Right forelimb (tissue), 1 donor: Measurements from ENCODE around the gene LANCL2.
"Not testable (repeated sequence)": the region's sequence is repeated elsewhere in the genome, so short reads cannot be mapped to it uniquely, and the experiment has no call there.

Source experiments
- DNase-seq: peaks from one replicate; pipeline ENCODE4 v3.0.0-alpha.2; 2018

The LANCL2 gene

DNA sequence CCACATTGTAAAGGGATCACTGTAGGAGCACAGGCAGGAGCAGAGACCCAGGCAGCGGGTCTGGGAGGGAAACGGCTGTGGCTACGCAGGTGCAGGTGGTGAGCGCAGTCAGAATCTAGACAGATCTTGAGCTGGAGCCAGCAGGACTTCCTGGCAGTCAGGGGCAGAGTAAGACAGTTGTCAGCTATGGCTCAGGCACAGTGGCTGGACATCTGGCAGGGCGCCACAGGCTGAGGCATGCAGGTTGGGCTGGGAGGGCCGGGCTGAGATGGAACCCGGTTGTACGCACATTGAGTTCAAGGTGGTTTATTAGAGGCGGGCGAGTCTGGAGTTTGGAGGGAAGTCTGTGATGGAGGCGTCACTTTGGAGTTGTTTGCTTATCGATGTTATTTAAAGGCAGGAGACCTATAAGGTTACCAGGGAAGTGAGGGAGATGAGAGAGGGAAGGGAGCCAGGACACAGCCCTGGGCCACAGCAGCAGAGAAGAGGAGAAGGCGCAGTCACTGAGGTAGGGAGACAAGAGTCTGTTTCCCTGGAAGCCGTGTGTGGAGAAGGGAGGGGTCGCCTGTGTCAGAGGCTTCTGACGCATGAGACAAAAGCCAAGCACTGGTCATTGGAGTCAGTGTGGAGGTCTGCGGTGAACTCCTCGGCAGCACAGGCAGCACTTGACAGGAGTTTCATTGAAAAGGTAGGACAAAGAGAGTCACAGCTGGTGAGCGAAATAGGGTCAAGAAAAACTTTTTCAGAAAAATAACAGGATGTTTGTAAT, 73.8 kb downstream of the LANCL2 start:
- DNase-seq: no peak

GRCh38 chr7:55439627-55440026, 74.5 kb downstream of the LANCL2 start:
- DNase-seq: no peak

DNA sequence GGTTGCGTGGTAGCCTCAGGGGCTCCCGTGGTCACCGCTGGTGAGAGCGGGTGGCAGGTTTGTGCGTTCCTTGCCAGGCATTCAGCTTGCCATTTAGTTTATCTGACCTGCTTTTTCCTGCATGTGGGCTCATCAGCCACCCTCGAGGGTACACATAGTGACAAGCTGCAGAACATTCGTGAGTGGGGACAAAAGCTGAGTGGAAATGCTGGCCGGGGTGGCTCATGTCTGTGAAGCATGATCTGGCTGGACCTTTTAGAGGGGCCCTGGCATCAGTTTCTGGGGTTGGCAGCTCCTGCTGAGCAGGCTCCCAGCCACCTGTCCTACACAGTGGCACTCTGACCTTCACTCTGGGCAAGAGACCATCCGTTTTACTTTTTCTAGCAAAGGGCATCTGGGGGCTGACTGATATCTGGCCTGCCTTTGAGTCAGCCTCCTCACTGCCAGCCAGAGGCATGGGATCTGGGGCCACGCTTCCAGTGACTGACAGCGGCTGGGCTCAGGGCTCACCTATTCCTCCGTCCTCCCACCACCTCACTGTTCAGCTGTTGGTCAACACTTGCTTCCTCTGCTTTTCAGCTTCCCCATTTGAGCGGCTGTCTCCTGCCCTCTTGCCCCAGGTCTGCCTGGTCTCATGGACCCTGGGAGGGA, 75.0 kb downstream of the LANCL2 start:
- no peak for DNase-seq

GRCh38 chr7:55441002-55441401, 75.9 kb downstream of the LANCL2 start:
- no peak for DNase-seq

DNA sequence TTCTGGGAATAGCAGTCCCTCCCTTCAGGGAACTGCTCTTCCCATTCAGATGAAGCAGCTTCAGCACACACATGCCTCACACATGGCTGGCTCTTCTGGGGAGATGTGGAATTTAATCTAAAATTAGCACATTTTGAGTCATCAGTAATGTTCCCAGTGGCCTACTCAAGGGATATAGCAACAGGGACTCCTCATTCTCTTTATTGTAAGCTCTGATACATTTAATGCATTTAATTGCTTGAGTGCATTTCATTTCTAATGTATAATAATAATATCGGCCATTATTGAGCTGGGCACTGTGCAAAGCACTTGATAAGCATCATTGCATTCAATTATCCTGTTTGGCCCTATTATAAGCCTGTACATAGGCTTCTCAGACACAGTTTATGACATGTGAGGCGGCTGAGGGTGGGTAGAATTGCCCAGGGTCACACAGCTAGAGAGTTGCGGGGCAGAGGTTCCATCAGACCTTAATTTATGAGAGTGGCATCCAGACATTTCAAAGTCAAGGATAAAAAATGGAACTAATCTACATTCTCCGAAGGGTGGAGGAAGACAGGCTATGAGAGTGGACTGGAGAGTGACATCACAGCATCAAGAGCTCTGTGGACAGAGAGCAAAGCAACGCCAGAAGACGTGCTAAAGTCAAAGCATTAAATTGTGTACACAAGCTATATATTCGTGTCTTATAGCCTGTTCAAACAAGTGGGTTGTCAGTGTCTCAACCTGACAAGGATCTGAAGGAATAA, 76.8 kb downstream of the LANCL2 start:
- DNase-seq: no peak

- DNase-seq: no peak
Observed at GRCh38 chr7:55444786-55445185, 79.6 kb downstream of the LANCL2 start.

GRCh38 chr7:55448526-55448925, 83.4 kb downstream of the LANCL2 start:
- no peak for DNase-seq

GRCh38 chr7:55449205-55449991, 84.3 kb downstream of the LANCL2 start:
- no peak for DNase-seq

GRCh38 chr7:55449992-55450535, 84.9 kb downstream of the LANCL2 start:
- DNase-seq: no peak

DNA sequence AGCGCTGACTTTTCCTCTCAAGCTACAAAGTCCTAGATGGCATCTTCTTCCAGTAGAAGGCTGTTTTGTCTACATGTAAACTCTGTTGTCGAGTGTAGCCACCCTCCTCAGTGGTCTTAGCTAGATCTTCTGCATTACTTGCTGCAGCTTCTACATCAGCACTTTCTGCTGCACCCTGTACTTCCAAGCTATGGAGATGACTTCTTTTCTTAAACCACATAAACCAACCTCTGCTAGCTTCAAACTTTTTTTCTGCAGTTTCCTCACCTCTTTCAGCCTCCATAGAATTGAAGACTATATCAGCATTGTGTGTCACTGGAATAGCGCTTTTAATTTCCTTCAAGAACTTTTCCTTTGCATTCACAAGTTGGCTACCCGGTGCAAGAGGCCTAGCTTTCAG, 87.8 kb downstream of the LANCL2 start:
- DNase-seq: no peak

DNA sequence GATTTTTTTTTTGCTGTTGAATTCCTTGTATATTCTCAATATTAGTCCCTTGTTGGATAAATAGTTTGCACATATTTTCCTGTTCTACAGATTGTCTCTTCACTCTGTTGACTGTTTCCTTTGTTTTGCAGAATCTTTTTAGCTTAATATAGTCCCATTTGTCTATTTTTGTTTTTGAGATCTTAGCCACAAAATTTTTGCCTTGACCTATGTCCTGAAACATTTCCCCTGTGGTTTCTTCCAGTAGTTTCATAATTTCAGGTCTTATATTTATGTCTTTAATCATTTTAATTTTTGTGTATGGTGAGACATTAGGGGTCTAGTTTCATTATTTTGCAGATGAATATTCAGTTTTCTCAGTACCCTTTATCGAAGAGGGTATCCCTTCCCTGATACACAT, 92.7 kb downstream of the LANCL2 start:
- DNase-seq: no peak

DNA sequence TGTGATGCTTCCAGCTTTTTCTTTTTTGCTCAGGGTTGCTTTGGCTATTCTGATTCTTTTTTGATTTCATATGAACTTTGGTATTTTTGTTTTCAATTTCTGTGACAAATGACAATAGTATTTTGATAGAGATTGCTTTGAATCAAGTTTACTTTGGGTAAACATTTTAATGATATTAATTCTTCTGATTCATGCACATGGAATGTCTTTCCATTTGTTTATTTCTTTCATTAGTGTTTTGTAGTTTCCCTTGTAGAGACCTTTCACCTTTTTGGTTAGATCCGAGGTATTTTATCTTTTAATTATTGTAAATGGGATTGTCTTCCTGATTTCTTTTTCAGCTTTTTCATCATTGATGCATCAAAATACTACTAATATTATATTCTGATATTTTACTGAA, 93.2 kb downstream of the LANCL2 start:
- DNase-seq: no peak

GRCh38 chr7:55463686-55464262, 98.6 kb downstream of the LANCL2 start:
- DNase-seq: no peak

- no peak for DNase-seq
Observed at GRCh38 chr7:55464422-55464821, 99.3 kb downstream of the LANCL2 start.

- DNase-seq: no peak
Observed at GRCh38 chr7:55465691-55466090, 100.6 kb downstream of the LANCL2 start.

DNA sequence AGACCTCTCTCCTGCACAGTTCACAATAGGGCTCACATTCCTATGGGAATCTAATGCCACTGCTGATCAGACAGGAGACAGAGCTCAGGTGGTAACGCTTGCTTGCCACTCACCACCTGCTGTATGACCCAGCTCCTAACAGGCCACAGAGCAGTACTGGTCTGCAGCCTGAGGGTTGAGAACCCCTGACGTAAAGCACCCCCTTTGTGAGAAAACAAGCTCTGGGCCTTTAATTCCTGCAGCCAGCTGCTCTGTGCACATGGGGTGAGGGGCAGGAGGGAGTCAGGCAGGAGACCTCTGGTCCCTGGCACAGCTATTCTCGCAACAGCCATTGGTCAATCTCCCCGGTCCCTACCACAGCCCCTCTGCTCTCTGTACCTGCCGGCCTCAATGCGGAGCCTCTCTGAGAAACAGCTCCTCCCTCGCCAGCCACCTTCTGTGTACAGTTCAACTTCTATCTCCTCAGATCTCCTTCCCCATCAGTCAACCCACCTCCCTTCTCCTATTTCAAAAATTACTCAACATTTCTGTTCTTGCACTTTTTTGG, 102.0 kb downstream of the LANCL2 start:
- DNase-seq: no peak

GRCh38 chr7:55468495-55468894, 103.4 kb downstream of the LANCL2 start:
- DNase-seq: no peak

DNA sequence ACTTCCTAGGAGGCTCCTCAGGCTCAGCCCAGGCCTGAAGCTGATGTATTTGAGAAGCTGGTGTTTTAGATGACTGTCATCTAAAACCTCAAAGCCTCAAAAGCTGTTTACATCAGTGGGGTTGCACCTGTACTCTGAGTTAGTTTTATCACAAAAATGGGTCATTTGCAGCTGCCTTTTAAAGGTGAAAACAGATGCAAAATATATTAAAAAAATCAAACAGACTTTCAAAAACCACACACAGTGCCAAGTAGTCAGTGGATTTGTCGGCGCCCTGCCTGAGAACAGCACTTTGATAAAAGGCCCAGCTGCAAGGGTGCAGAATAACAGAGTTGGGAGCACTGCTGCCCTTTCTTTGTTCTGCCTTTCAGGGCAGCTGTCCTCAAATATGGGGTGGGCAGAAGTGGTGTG, 104.1 kb downstream of the LANCL2 start:
- DNase-seq: no peak

DNA sequence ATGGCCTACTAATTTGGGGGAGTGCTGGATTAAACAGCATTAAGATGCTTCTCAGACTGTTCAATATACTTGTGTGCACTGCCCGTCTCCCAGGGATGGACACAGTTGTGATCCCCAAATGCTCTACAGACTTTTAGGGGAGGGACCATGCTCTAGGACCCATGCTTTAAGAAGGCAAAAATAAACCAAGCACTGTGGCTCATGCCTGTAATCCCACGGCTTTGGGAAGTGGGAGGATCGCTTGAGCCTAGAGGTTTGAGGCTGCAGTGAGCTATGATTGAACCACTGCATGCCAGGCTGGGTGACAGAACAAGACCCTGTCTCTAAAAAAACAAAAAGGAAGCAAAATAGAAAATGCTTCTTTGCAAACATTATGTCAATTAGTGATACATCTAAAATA, 104.6 kb downstream of the LANCL2 start:
- no peak for DNase-seq

DNA sequence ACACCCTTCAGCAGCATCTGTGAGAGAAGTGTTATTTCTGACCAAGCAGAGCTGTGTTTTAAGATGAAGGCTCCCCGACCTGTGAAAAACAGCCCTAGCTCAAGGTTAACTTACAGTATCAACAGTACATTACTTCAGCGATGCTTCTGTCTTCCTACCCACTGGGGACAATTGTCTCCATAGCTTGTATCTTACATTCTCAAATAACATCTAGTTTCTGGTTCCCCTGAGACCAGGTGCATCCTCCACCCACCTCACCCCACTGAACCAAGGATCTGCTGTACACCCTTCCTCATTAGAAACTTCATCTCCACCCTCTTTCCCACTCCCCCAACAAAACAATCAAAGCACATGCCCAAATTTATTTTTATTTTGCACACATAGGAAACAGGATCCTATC, 105.1 kb downstream of the LANCL2 start:
- no peak for DNase-seq

DNA sequence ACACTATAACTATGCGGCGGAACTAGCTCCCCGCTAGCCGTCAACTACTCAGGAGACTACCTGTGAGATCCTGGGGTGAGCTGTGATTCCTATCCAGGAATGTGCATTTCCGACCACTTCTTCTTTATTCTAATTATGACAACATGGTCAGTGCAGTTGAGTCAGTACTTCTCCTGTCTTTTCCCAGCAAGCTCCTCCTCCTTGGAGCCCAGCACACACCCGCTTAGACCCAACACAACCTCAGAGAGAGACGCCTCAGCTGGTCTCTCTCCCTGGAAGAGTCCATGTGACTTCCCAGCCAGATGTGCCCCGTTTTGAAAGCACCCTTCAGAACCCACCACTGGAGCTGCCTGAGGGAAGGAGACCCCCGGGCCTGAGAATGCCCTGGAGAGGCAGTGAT, 106.5 kb downstream of the LANCL2 start:
- not testable (repeated sequence) for DNase-seq

- DNase-seq: not testable (repeated sequence)
Observed at GRCh38 chr7:55472406-55472805, 107.3 kb downstream of the LANCL2 start.
